Ectodermal cell (in vitro differentiated cells): ENCODE measurements around the gene GAS2L1.
A peak's percentile ranks its signal among the peaks of the same experiment; 100 is the strongest.

Experiments
- H3K27ac ChIP-seq: 2 replicates; pipeline ENCODE4 v1.7.0; 2013; ENCODE audit warnings: mild to moderate bottlenecking, low read depth, low read length; ENCODE audit not compliant: insufficient read depth, poor library complexity, severe bottlenecking
- H3K27me3 ChIP-seq: 2 replicates; pipeline ENCODE4 v1.7.0; 2013; ENCODE audit warnings: mild to moderate bottlenecking, low read length; ENCODE audit not compliant: insufficient read depth, control insufficient read depth, poor library complexity, severe bottlenecking
- H3K36me3 ChIP-seq: one replicate; pipeline ENCODE4 v1.7.0; 2013; ENCODE audit warnings: low read length; ENCODE audit not compliant: control insufficient read depth, insufficient read depth
- H3K4me1 ChIP-seq: one replicate; pipeline ENCODE4 v1.7.0; 2013; ENCODE audit warnings: low read length; ENCODE audit not compliant: control insufficient read depth, insufficient read depth
- H3K4me3 ChIP-seq: 2 replicates; pipeline ENCODE4 v1.7.0; 2013; ENCODE audit warnings: low read depth, low read length, control low read depth; ENCODE audit not compliant: insufficient read depth
- H3K9me3 ChIP-seq: 2 replicates; pipeline ENCODE4 v1.7.0; 2013; ENCODE audit warnings: mild to moderate bottlenecking, low read length, moderate library complexity; ENCODE audit not compliant: control insufficient read depth
- WGBS, 2 experiments: methylation state at CpG; one replicate each; pipeline ENCODE4 v1.1.7; 2013; ENCODE audit warnings: missing lambda C conversion rate in 2 of 2; 5-methylcytosine and 5-hydroxymethylcytosine counted together

GAS2L1 gene

GRCh38 chr22:29315286-29316140, 9.1 kb downstream of the GAS2L1 start, which contains the start of gene RASL10A:
Gene RASL10A, minus strand, starts transcription at chr22:29315697. Its CDS starts 451 bp downstream, at chr22:29315246.
- Histone ChIP-seq H3K4me1 (peaks cover 27% of the 10 kb centered on the region), H3K9me3 (no peaks in the 10 kb centered on the region), H3K27me3 (peaks cover 46% of the 10 kb centered on the region), H3K27ac (no peak within 1 kb of the TSS), H3K4me3 (peak within 1 kb of the TSS; percentile 28), H3K36me3 (no peaks in the 10 kb centered on the region)
- 4 to 5% methylated on average over 100 to 103 of the region's 103 CpGs for WGBS, 2 experiments

GRCh38 chr22:29316141-29316828, 9.8 kb downstream of the GAS2L1 start:
- H3K27me3 ChIP-seq = peaks cover 46% of the 10 kb centered on the region
- H3K9me3 ChIP-seq = no peaks in the 10 kb centered on the region
- peaks cover 19% of the 10 kb centered on the region for H3K4me1 ChIP-seq
- WGBS, 2 experiments = 74 to 76% methylated on average over 18 of the region's 18 CpGs
- no peak overlapping the region for H3K4me3 ChIP-seq
- no peaks in the 10 kb centered on the region for H3K36me3 ChIP-seq
- H3K27ac ChIP-seq = no peak overlapping the region

- Histone ChIP-seq H3K4me1 (peaks cover 15% of the 10 kb centered on the region), H3K4me3 (no peak overlapping the region), H3K36me3 (no peaks in the 10 kb centered on the region), H3K27me3 (peaks cover 42% of the 10 kb centered on the region), H3K9me3 (no peaks in the 10 kb centered on the region), H3K27ac (no peak overlapping the region)
- WGBS, 2 experiments = 90 to 95% methylated on average over 18 of the region's 18 CpGs
Observed at GRCh38 chr22:29317827-29318454, 11.5 kb downstream of the GAS2L1 start.

GRCh38 chr22:29319072-29319471, 12.6 kb downstream of the GAS2L1 start:
- whole genome bisulfite sequencing, 2 experiments = 82 to 92% methylated on average over 2 of the region's 2 CpGs
- H3K9me3 ChIP-seq = no peaks in the 10 kb centered on the region
- no peak overlapping the region for H3K27ac ChIP-seq
- no peaks in the 10 kb centered on the region for H3K36me3 ChIP-seq
- no peak overlapping the region for H3K4me3 ChIP-seq
- H3K4me1 ChIP-seq = peaks cover 7% of the 10 kb centered on the region
- peaks cover 31% of the 10 kb centered on the region for H3K27me3 ChIP-seq

GRCh38 chr22:29320546-29320945, 14.1 kb downstream of the GAS2L1 start:
- Histone ChIP-seq H3K36me3 (no peaks in the 10 kb centered on the region), H3K27ac (no peak overlapping the region), H3K4me1 (no peaks in the 10 kb centered on the region), H3K9me3 (no peaks in the 10 kb centered on the region), H3K27me3 (peaks cover 16% of the 10 kb centered on the region), H3K4me3 (no peak overlapping the region)
- WGBS, 2 experiments = 71 to 100% methylated on average over 1 of the region's 1 CpG

GRCh38 chr22:29323641-29324040, 17.2 kb downstream of the GAS2L1 start:
- no peaks in the 10 kb centered on the region for H3K9me3 ChIP-seq
- no peak overlapping the region for H3K4me3 ChIP-seq
- no peaks in the 10 kb centered on the region for H3K4me1 ChIP-seq
- H3K27me3 ChIP-seq = no peaks in the 10 kb centered on the region
- no peak overlapping the region for H3K27ac ChIP-seq
- H3K36me3 ChIP-seq = peaks cover 8% of the 10 kb centered on the region

GRCh38 chr22:29325356-29325755, 18.9 kb downstream of the GAS2L1 start:
- Histone ChIP-seq H3K36me3 (peaks cover 9% of the 10 kb centered on the region), H3K27me3 (no peaks in the 10 kb centered on the region), H3K4me3 (no peak overlapping the region), H3K27ac (no peak overlapping the region), H3K4me1 (no peaks in the 10 kb centered on the region), H3K9me3 (no peaks in the 10 kb centered on the region)
- WGBS, 2 experiments = 89 to 90% methylated on average over 8 of the region's 8 CpGs

GRCh38 chr22:29325785-29326315, 19.4 kb downstream of the GAS2L1 start:
- Histone ChIP-seq H3K9me3 (no peaks in the 10 kb centered on the region), H3K36me3 (peaks cover 9% of the 10 kb centered on the region), H3K4me3 (no peak overlapping the region), H3K4me1 (no peaks in the 10 kb centered on the region), H3K27ac (no peak overlapping the region), H3K27me3 (no peaks in the 10 kb centered on the region)
- WGBS, 2 experiments = 87 to 89% methylated on average over 9 of the region's 9 CpGs

- H3K27ac ChIP-seq = no peak overlapping the region
- H3K36me3 ChIP-seq = peaks cover 14% of the 10 kb centered on the region
- no peak overlapping the region for H3K4me3 ChIP-seq
- 92 to 95% methylated on average over 10 of the region's 10 CpGs for WGBS, 2 experiments
- H3K27me3 ChIP-seq = no peaks in the 10 kb centered on the region
- H3K4me1 ChIP-seq = no peaks in the 10 kb centered on the region
- H3K9me3 ChIP-seq = no peaks in the 10 kb centered on the region
Observed at GRCh38 chr22:29326481-29326880, 20.0 kb downstream of the GAS2L1 start.
